Measurements from ENCODE around the gene POLN.
A peak's percentile ranks its signal among the peaks of the same experiment; 100 is the strongest.
"Not testable (repeated sequence)": the region's sequence is repeated elsewhere in the genome, so short reads cannot be mapped to it uniquely, and the experiment has no call there.

Gene POLN

DNA sequence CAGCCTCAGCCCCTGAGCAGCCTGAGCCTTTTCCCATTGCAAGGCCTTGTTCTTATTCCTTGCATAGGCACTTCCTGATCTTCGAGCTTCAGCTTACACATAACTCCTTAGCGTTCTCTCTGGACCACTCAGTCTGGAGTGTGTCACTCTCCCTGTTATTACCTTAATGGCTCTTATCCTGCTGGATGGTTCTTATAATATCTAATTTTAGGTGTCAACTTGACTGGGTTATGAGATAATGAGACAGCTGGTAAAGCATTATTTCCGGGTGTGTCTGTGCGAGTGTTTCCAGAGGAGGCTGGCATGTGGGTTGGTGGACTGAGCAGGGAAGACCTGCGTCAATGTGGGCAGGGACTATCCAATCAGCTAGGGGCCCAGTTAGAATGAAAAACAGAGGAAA lies 75.7 kb downstream of the POLN start:
- DNase-seq (ENCODE audit: low read depth), result no peak

DNA sequence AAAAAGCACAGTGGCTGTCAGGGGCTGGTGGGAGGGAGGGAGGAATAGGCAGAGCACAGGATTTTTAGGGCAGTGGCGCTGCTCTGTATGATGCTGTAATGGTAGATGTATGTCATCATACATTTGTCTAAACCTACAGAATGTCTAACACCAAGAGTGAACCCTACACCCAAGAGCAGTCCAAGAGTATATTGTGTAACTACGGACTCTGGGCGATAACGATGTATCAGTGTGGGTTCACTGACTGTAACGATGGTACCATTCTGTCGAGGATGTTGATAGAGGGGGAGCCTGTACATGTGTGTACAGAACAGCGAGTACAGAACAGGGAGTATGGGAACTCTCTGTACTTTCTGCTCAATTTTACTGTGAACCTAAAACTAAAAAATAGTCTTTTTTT lies 76.5 kb downstream of the POLN start:
- no peak for DNase-seq (ENCODE audit: low read depth)

DNA sequence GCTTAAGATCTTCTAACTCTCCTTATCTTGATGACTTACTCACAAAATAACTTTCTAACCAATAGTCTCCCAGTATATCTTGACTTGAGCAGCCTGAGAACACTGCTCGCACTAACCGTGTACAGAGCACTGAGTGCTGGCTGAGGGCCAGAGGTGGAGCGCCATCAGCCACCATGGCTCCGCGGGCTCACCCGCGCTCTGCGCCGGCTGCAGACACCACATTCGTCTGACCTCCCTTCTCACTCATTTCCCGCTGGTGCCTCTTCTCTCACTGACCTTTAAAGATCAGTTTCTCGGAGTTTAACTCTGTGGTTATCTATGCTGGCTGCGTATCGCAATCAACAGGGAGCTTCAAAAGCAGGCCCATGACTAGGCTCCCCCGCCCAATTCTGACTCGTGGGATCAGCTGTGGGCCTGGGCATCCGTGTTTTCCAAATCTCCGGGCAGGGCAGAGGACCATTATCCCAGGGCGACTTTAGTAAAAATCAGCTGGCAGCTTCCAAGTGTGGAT lies 78.6 kb downstream of the POLN start:
- DNase-seq (ENCODE audit: low read depth), result no peak

DNA sequence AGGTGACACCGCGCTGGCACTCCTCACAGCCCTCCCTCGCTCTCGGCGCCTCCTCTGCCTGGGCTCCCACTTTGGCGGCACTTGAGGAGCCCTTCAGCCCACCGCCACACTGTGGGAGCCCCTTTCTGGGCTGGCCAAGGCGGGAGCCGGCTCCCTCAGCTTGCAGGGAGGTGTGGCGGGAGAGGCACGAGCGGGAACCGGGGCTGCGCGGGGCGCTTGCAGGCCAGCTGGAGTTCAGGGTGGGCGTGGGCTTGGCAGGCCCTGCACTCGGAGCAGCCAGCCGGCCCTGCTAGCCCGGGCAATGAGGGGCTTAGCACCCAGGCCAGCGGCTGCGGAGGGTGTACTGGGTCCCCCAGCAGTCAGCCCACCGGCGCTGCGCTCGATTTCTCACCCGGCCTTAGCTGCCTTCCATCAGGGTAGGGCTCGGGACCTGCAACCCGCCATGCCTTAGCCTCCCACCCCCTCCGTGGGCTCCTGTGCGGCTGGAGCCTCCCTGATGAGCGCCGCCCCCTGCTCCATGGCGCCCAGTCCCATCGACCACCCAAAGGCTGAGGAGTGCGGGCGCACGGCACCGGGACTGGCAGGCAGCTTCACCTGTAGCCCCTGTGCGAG lies 80.7 kb downstream of the POLN start:
- not testable (repeated sequence) for DNase-seq (ENCODE audit: low read depth)

DNA sequence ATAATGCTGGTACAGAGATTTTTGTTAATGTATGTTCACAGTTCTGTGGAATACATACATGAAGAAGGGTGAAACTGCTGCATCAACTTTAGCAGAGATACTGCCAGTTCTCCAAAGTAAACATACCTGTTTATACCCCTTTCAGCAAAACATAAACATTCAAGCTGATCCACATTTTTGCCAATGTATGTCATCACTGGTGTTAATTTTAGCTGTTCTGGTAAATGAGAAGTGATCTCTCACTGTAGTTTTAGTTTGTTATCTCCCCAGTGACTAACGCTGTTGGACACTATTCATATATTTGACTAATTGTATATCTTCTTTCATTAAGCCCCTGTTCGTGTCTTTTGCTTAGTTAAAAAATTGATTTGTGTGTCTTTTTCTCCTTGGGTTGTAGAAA lies 82.0 kb downstream of the POLN start:
- no peak for DNase-seq (ENCODE audit: low read depth)

DNA sequence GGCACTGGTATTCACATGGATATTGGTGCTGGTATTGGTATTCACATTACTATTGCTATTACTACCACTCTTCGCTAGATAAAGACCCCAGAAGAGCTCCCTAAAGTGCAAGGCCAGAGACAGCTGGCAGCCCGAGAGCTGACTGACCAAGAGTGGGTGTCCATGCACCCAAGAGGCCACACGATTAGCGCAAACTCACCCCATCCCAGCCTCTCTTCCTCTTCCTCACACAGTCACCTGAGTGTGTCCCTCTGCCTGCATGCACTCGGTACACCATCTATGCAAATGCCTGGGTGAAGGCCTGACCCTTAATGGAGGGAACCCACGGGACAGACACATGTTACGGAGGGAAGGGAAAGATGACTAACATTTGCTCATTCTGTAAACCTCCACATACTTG lies 86.7 kb downstream of the POLN start:
- no peak for DNase-seq (ENCODE audit: low read depth)

DNA sequence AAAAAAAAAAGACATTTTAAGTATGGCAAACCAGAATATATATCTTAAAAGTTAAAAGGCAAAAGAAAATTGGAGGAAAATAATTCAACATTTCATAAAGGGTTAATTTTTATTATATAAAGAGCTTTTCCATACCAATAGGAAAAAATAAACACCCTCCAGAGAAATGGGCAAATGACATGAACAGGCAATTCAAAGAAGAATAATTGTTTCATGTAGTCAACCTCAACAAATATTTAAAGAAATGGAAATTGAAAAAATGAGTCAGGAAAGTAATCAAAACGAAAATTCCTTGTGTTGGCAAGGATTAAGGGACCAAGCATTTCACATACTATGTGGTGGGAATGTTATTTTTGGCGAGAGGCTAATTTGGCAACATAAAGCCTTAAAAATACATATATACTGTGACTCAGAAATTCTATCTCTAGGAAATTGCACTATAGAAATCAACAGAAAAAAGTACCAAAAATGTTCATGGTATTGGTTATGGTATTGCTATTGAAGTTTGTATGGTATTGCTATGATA lies 87.6 kb downstream of the POLN start:
- DNase-seq (ENCODE audit: low read depth), result no peak

GRCh38 chr4:2151544-2151943 lies 90.4 kb downstream of the POLN start:
- DNase-seq (ENCODE audit: low read depth), result no peak

DNA sequence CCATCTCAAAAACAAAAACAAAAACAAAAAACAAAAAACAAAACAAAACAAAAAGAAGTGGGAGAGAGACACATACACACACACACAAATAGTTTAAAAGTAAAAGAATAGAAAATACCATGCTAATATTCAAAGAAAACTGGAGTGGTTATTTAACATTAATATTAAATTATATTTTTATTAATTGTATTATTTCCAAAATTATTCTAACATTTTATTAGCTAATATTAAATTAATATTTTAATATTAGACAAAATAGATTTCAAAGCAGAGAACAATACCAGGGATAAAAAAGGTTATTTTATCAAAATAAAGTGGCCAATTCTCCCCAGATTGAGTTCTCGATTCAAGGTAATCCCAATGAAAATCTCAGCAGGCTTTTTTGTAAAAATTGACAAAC lies 91.8 kb downstream of the POLN start:
- DNase-seq (ENCODE audit: low read depth), result no peak

GRCh38 chr4:2142630-2143427 lies 99.1 kb downstream of the POLN start:
- DNase-seq (ENCODE audit: low read depth), result no peak

GRCh38 chr4:2141762-2142451 lies 100.0 kb downstream of the POLN start:
- DNase-seq (ENCODE audit: low read depth), result no peak

GRCh38 chr4:2141022-2141761 lies 100.7 kb downstream of the POLN start:
- no peak for DNase-seq (ENCODE audit: low read depth)

DNA sequence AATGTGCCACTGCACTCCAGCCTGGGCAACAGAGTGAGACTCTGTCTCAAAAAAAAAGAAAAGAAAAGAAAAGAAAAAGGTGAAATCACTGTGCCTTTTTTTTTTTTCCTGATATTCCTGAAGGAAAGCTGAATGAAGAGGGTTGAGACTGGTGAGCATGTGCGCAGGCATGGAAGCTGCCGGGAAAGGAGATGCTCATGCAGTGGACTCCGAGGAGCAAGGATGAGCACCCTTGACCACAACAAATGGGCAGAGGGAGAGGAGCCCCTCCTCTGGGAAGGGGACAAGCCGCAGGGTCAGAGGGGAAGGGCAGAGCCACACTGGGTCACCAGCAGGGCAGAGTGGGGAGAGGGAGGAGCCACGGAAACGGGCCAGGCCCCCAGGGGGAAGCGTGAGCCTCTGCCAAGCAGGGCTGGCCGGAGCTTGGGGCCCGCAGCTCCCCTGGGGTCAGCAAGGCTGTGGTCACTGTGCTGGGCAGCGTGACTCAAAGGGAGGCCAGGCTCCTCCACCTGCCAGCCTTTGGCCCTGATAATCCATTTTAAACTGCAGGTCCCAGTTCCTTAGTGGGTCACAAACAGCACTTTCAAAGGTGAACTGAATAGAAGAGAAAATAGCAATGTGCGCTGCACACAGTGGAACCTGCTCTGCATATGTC lies 102.9 kb downstream of the POLN start:
- no peak for DNase-seq (ENCODE audit: low read depth)

DNA sequence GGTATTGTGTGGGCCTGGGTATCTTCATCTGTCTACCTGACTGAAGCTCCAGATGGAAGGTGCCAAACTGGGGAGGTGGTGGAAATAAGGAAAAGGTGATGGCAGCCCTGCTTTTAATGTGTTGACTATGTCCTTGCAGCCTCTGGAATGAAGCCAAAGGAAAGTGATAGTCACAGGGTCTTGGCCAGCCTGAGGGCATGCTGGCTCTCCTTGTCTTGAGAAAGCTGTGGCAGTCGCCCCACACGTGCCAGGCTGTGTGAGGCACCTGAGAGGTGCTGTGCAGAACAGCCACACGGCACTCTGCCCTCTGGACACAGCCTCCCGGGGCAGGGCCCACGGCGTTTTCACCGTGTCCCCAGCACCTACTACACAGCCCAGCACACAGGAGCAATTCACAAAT lies 105.2 kb downstream of the POLN start:
- DNase-seq (ENCODE audit: low read depth), result no peak

DNA sequence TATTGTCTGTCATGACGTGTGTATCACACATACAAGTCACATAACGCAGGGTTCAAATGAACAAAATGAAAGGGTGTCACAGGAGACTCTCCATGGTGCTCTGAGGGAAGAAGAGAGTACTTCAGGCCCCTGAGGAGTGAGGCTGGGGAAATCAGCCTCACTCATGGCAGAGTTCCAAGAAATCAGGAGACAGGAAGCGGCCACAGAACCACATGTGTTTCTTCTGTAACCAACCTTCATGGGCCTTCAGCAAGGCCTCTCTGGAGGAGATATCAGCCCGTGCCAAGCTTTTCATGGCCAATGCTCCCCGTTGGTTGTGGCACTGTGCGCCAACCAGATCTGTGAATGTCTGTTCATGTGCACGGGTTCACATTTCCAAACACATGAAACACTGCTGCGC lies 106.8 kb downstream of the POLN start:
- DNase-seq (ENCODE audit: low read depth), result peak; percentile 13

DNA sequence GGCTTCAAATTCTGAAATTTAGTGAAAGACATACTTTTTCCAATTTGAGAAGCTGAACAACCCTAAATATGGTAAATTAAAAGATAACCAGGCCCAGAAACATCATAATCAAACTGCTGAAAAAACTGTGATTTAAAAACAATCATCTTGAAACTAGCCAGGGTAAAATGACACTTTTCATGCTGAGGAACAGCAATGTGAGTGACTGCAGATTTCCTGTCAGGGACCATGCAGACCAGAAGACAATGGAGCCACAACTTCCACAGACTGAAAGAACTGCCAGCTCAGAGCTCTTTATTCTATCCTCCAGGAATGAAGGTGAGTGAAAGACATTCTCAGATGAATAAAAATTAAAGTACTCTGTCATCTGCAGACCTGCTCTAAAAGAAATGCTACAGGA lies 109.5 kb downstream of the POLN start:
- DNase-seq (ENCODE audit: low read depth), result no peak

DNA sequence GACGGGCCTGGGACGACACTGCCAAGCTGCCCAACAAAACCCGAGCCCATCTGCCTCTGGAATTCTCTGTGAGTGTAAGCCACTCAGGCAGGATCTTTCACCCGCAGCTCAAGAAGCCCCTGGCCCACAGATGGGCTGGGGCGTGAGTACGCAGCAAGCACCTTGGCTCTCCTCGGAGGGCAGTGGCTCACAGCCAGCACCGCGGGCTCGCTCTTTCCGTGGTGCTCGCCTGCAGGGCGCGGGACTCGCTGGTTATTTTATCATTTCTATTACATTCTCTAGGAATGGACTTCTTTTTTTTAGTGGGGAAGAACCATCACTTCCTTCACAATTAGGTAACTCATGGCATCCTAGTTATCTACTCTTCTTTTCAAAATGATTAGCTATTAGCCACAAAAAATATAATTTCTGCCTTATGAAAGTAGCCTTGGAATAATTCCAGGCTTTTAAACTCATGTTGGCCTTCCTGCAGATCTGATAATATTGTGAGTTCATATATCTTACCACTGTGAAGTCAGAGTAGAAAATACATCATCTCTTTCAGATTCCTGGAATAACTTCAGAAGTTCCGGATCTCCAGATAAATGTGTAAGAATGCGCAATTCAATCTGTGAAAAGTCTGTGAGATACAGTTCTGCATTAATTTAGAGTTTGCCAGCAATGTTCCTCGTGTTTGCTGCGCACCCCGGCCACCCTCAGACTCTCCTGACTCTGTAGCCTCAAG lies 114.2 kb downstream of the POLN start:
- DNase-seq (ENCODE audit: low read depth), result no peak

GRCh38 chr4:2126309-2127043 lies 115.4 kb downstream of the POLN start:
- no peak for DNase-seq (ENCODE audit: low read depth)

DNA sequence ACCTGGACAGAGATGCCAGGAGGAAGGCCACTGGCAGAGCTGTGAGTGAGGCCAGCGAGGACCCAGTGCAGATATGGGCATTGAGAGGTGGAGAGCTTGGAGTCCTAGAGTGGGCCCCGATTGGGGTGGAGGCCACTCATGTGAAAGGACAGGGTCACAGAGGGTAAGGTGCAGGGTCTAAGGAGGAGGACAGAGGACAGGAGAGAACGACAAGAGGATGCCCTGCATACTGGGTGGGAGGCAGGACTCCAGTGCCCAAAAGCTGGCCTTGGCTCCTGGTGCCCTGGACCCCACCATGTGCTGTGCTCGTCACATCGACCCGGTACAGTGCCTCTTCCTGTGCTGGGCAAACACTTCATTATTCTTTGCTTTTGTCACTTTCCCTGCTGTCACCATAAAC lies 116.1 kb downstream of the POLN start:
- no peak for DNase-seq (ENCODE audit: low read depth)

DNA sequence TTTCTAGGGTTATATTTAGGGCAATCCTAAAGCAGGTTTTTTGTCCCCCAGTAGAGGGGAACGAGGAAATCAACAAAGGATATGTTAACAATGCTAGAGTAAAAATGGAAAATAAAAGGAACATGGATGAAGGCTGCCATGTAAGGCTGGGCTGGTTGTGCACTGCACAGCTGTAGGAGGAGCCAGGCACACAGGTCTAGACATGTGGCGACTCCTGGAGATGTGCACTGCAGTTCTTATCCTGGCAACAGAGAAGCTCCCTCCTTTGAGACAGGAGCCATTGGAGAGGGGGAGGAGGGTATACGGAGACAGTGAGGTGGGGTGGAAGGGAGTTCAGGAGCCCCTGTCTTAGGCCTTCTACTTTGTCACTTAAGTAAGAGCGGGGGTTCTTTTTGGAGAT lies 116.9 kb downstream of the POLN start:
- no peak for DNase-seq (ENCODE audit: low read depth)

All from ELR (cell line).